DOHH2 (cell line): Measurements from ENCODE around the gene PGBD5.

Experiments
- EZH2phosphoT487 ChIP-seq: fragments of 200-600 bp; sonication (generic); IDR thresholded peaks from 2 replicates; pipeline ENCODE4 v1.6.1; 2017; ENCODE audit warnings: borderline replicate concordance, mild to moderate bottlenecking, antibody characterized with exemption, low read length, moderate library complexity, mixed read lengths
- TF ChIP-seq, protein P1 (sequence below): fragments of 200-600 bp; sonication (generic); IDR thresholded peaks from one replicate; pipeline ENCODE4 v1.5.1; 2014; ENCODE audit warnings: antibody characterized with exemption, mild to moderate bottlenecking, low read depth, low read length; ENCODE audit not compliant: poor library complexity, severe bottlenecking

GRCh38 chr1:230314142-230314470, 112.0 kb downstream of the PGBD5 start:
- TF ChIP-seq, protein P1, sequence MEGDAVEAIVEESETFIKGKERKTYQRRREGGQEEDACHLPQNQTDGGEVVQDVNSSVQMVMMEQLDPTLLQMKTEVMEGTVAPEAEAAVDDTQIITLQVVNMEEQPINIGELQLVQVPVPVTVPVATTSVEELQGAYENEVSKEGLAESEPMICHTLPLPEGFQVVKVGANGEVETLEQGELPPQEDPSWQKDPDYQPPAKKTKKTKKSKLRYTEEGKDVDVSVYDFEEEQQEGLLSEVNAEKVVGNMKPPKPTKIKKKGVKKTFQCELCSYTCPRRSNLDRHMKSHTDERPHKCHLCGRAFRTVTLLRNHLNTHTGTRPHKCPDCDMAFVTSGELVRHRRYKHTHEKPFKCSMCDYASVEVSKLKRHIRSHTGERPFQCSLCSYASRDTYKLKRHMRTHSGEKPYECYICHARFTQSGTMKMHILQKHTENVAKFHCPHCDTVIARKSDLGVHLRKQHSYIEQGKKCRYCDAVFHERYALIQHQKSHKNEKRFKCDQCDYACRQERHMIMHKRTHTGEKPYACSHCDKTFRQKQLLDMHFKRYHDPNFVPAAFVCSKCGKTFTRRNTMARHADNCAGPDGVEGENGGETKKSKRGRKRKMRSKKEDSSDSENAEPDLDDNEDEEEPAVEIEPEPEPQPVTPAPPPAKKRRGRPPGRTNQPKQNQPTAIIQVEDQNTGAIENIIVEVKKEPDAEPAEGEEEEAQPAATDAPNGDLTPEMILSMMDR, result no peak
- TF ChIP-seq EZH2phosphoT487, result no peak
